GM13977 (cell line): ENCODE measurements around the gene CLSTN2.

ENCODE experiments used
- DNase-seq: peaks from one replicate; pipeline ENCODE4 v3.0.0; 2012; ENCODE audit warnings: low spot score
- CTCF ChIP-seq: IDR thresholded peaks from 2 replicates; pipeline ENCODE4 v1.5.1; 2012; ENCODE audit warnings: mild to moderate bottlenecking, control low read depth; ENCODE audit not compliant: insufficient read depth; ENCODE audit errors: extremely low read depth, missing control alignments
- in situ Hi-C: fragments of 300-500 bp; cut with MboI; formaldehyde crosslinking; loops from one replicate; pipeline ENCODE4 v1.12.0; 2022; ENCODE audit warnings: low sequenced_read_pairs, low pct_unique_long_range_greater_than_20kb, mixed read lengths, inconsistent platforms; ENCODE audit not compliant: unreplicated experiment

The CLSTN2 gene

GRCh38 chr3:140472306-140473020, 537.5 kb downstream of the CLSTN2 start:
- TF ChIP-seq CTCF, result no peak
- DNase-seq, result no peak
- in situ Hi-C loops, result no loop called here

GRCh38 chr3:140487566-140487965, 552.6 kb downstream of the CLSTN2 start:
- no peak for TF ChIP-seq CTCF
- in situ Hi-C loops, result no loop called here
- DNase-seq, result no peak

GRCh38 chr3:140493271-140493670, 558.3 kb downstream of the CLSTN2 start:
- in situ Hi-C loops, result no loop called here
- DNase-seq, result no peak
- TF ChIP-seq CTCF, result no peak

GRCh38 chr3:140494970-140495369, 560.0 kb downstream of the CLSTN2 start:
- DNase-seq, result no peak
- in situ Hi-C loops, result no loop called here
- no peak for TF ChIP-seq CTCF

GRCh38 chr3:140497331-140497730, 562.3 kb downstream of the CLSTN2 start:
- no peak for TF ChIP-seq CTCF
- DNase-seq, result no peak
- in situ Hi-C loops, result no loop called here

GRCh38 chr3:140499114-140499757, 564.3 kb downstream of the CLSTN2 start:
- TF ChIP-seq CTCF, result peak; percentile 19
- DNase-seq, result no peak
- in situ Hi-C loops, result no loop called here
